Cerebellar nuclear complex (tissue), 1 donor: ENCODE data around the gene ZNF385A.

Experiments used
- DNase-seq, 2 experiments: peaks; one replicate each; lab custom pipeline; 2025; lab: John Stamatoyannopoulos, UW

ZNF385A gene

GRCh38 chr12:54384591-54385041 lies at the start of gene ZNF385A:
TSS of gene ZNF385A (minus strand) at chr12:54384733. CDS start at chr12:54384514, 219 bp downstream.
- no peak for DNase-seq

GRCh38 chr12:54432815-54433164 lies 48.3 kb upstream of the ZNF385A start:
- DNase-seq: no peak

GRCh38 chr12:54431911-54432814 lies 47.6 kb upstream of the ZNF385A start:
- DNase-seq: no peak

GRCh38 chr12:54430471-54431069 lies 46.0 kb upstream of the ZNF385A start:
- DNase-seq: no peak

GRCh38 chr12:54429014-54429471 lies 44.5 kb upstream of the ZNF385A start:
- no peak for DNase-seq

- no peak for DNase-seq
These were observed 43.8 kb upstream of the ZNF385A start for GRCh38 chr12:54428050-54429013.

- DNase-seq: no peak
These were observed 42.6 kb upstream of the ZNF385A start for GRCh38 chr12:54427106-54427505.

- no peak for DNase-seq
These were observed 42.2 kb upstream of the ZNF385A start for GRCh38 chr12:54426690-54427089.

- DNase-seq: no peak
These were observed 41.2 kb upstream of the ZNF385A start for GRCh38 chr12:54425702-54426101.

- no peak for DNase-seq
These were observed 39.7 kb upstream of the ZNF385A start for GRCh38 chr12:54424224-54424623.

GRCh38 chr12:54423816-54424150 lies 39.2 kb upstream of the ZNF385A start:
- no peak for DNase-seq

- no peak for DNase-seq
These were observed 37.3 kb upstream of the ZNF385A start for GRCh38 chr12:54421879-54422250.

GRCh38 chr12:54421175-54421878 lies 36.8 kb upstream of the ZNF385A start:
- no peak for DNase-seq

GRCh38 chr12:54420766-54421144 lies 36.2 kb upstream of the ZNF385A start:
- DNase-seq: no peak

- no peak for DNase-seq
These were observed 34.8 kb upstream of the ZNF385A start, which contains the start of gene ITGA5 for GRCh38 chr12:54419088-54419887. TSS of gene ITGA5 (minus strand) at chr12:54419266. CDS start at chr12:54419198, 68 bp downstream.

- no peak for DNase-seq
These were observed 34.0 kb upstream of the ZNF385A start for GRCh38 chr12:54418441-54419087.

- DNase-seq: no peak
These were observed 33.3 kb upstream of the ZNF385A start for GRCh38 chr12:54417712-54418440.

- no peak for DNase-seq
These were observed 32.4 kb upstream of the ZNF385A start for GRCh38 chr12:54416687-54417603.
